Measurements from ENCODE around the gene TENT5C. TPM values are rescaled to one million over a fixed set of nuclear protein-coding genes. Genes with fewer than 3 reads are reported as not detected.

Gene TENT5C
- total RNA-seq, 1 donor from 2014 or later: 0.53 TPM

DNA sequence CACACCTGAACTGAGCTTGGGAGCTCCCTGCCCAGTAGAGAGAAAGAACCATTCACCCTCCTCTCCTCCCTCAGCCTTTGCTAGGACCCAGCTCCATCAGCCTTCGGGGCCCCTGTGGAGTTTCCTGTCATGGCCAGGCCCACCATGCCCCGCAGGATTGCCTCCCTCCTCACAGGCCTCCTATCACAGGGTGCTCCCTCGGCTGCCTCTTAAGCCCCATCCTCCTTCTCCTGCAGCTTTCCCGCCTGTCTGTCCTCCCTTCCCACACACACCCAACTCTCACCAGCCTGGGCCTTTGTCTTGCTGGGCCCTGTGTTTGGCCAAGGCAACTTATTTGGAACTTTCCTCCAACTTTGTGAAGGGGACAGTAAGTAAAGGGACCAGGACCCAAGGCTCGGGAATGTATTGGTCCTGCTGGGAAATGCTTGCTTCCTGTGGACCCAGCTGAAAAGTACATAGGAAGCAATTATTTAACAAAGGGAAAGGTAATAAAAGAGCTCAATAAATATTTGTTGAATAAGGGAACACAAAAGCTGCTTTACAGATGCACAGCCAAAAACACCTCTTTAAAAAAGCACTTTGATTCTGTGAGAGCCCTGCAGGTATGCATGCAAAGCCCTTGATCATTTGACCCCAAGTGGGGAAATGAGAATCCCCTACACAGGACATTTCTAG is 31.6 kb upstream of the TENT5C start:
- Histone ChIP-seq H3K36me3 (ENCODE audit: control insufficient read depth, insufficient read depth, low read length) (no peaks in the 10 kb centered on the region), H3K27me3 (ENCODE audit: control insufficient read depth, insufficient read depth, low read length) (no peaks in the 10 kb centered on the region), H3K4me3 (ENCODE audit: low read depth, low read length) (no peak overlapping the region)
- TF ChIP-seq, protein P1, sequence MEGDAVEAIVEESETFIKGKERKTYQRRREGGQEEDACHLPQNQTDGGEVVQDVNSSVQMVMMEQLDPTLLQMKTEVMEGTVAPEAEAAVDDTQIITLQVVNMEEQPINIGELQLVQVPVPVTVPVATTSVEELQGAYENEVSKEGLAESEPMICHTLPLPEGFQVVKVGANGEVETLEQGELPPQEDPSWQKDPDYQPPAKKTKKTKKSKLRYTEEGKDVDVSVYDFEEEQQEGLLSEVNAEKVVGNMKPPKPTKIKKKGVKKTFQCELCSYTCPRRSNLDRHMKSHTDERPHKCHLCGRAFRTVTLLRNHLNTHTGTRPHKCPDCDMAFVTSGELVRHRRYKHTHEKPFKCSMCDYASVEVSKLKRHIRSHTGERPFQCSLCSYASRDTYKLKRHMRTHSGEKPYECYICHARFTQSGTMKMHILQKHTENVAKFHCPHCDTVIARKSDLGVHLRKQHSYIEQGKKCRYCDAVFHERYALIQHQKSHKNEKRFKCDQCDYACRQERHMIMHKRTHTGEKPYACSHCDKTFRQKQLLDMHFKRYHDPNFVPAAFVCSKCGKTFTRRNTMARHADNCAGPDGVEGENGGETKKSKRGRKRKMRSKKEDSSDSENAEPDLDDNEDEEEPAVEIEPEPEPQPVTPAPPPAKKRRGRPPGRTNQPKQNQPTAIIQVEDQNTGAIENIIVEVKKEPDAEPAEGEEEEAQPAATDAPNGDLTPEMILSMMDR (IDR thresholded peaks at IDR 0.05; ENCODE audit: insufficient read depth, low read length, severe bottlenecking): no peak
- no peak for FAIRE-seq
- no peak for DNase-seq (ENCODE audit: low read depth)

DNA sequence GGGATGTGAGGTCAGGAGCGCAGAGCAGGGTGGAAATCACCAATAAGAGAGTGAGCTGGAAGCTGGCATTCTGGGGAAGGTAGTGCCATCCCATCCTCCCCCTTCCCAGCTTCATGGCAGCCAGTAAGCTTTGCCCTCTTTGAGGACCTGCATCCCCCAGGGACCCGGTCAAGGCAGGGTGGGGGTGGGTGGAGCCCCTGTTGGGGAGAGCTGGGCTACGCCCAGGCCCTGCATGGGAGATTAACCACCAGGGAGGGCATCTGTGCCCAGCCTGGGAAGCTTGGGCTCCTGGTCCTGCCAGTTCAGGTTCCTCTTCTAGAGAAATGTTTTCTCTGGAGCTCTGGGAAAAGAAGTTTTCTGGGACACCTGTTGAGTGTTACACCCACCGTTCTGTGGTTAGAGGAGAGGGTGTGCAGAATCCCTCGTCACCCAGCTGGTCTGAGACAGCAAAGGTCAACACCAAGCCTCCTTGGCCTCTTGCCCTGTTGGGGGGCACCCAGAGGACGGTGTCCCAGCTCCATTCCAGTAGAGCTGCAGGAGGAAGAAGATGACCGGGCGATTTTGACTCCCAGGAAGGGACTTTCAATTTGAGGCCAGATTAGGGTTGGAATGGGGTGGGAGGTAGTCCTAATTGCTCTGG is 30.1 kb upstream of the TENT5C start:
- Histone ChIP-seq H3K36me3 (ENCODE audit: control insufficient read depth, insufficient read depth, low read length) (no peaks in the 10 kb centered on the region), H3K4me3 (ENCODE audit: low read depth, low read length) (no peak overlapping the region), H3K27me3 (ENCODE audit: control insufficient read depth, insufficient read depth, low read length) (no peaks in the 10 kb centered on the region)
- FAIRE-seq (no peak), DNase-seq (ENCODE audit: low read depth) (no peak)
- TF ChIP-seq, protein P1 (IDR thresholded peaks at IDR 0.05; ENCODE audit: insufficient read depth, low read length, severe bottlenecking): no peak

DNA sequence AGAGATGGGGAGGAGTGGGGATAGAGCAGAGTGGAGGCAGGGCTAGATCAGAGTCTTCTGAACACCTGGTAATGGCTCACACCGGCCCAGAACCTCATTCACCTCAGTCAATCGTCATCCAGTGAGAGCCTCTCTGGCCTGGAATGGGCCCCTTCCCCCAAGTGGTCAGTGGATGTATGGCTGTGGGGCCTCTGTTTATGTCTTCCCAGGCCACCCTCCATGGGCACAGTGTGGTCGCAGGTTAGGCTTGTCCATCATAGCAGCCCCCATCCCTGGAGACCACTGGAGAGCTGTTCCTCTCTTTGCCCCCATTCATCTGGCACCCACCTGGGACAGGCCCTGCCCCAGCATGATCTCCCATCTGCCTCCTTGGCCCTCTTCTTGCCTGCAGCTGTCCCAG is 29.6 kb upstream of the TENT5C start:
- TF ChIP-seq, protein P1 (IDR thresholded peaks at IDR 0.05; ENCODE audit: insufficient read depth, low read length, severe bottlenecking): no peak
- Histone ChIP-seq H3K4me3 (ENCODE audit: low read depth, low read length) (no peak overlapping the region), H3K27me3 (ENCODE audit: control insufficient read depth, insufficient read depth, low read length) (no peaks in the 10 kb centered on the region), H3K36me3 (ENCODE audit: control insufficient read depth, insufficient read depth, low read length) (no peaks in the 10 kb centered on the region)
- FAIRE-seq: no peak
- no peak for DNase-seq (ENCODE audit: low read depth)

DNA sequence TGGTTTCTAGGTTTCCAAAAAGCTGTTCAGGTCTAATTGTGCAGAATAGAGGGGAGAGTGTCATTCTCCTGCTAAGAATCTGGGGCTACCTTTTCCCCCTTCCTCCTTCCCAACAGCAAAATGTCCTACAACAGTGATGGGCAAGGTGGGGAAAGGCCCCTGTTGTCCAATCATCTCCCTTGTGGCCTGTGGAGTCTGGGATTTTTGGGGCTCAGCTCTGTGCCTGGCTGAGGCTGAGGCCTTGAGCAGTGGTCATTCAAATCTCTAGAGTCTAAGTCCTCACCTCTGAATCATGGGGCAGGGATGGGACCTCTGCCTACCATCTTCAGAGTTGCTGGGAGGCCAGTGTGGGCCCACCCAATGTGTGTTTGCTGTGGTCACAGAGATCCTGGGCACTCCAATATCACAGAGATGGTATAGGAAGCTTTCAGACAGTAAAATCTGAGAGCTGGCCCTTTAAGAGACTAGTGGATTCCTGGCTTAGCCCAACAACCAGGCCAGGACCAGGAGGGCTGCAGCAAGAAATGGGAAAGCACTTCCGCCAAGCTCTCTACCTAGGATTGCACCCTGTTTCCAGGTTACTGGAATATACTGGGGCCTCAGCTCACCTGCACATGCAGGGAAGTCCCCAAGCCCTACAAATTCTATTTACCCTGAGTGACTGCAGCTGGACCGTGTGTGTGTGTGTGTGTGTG is 28.5 kb upstream of the TENT5C start:
- Histone ChIP-seq H3K36me3 (ENCODE audit: control insufficient read depth, insufficient read depth, low read length) (no peaks in the 10 kb centered on the region), H3K4me3 (ENCODE audit: low read depth, low read length) (no peak overlapping the region), H3K27me3 (ENCODE audit: control insufficient read depth, insufficient read depth, low read length) (no peaks in the 10 kb centered on the region)
- TF ChIP-seq, protein P1 (IDR thresholded peaks at IDR 0.05; ENCODE audit: insufficient read depth, low read length, severe bottlenecking): no peak
- no peak for DNase-seq (ENCODE audit: low read depth)
- FAIRE-seq: no peak

DNA sequence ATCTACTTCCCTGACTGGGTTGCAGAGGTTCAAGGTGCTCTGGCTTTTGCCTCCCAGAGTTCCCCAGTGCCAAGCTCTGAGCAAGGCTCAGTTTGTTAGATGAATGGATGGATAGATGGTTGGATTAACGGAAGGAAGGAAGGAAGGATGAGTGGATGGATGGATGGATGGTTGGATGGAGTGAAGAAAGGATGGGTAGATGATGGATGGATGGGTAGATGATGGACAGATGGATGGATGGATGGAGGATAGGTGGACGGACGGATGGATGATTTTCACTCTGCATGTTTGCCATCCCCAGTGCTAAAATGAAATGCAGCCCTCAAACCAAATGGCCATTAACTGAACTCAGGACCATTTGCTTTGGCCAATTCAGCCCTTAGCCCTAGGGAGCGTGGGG is 27.4 kb upstream of the TENT5C start:
- FAIRE-seq: peak; percentile 47
- Histone ChIP-seq H3K4me3 (ENCODE audit: low read depth, low read length) (no peak overlapping the region), H3K36me3 (ENCODE audit: control insufficient read depth, insufficient read depth, low read length) (no peaks in the 10 kb centered on the region), H3K27me3 (ENCODE audit: control insufficient read depth, insufficient read depth, low read length) (no peaks in the 10 kb centered on the region)
- DNase-seq (ENCODE audit: low read depth): no peak
- TF ChIP-seq, protein P1 (IDR thresholded peaks at IDR 0.05; ENCODE audit: insufficient read depth, low read length, severe bottlenecking): no peak
